Stimulated activated CD4-positive, alpha-beta T cell treated with anti-CD3 and anti-CD28 coated beads, TNF-alpha, amount 100 ng/mL, for 48 hours (primary cell): ENCODE measurements around the gene SCAMP4.
"Not testable (repeated sequence)": the region's sequence is repeated elsewhere in the genome, so short reads cannot be mapped to it uniquely, and the experiment has no call there.

Source experiments
- DNase-seq, 3 donors: peaks; one replicate each; pipeline ENCODE4 v3.0.0-alpha.2; 2020; ENCODE audit warnings: low read depth in 3 of 3

Gene SCAMP4

DNA sequence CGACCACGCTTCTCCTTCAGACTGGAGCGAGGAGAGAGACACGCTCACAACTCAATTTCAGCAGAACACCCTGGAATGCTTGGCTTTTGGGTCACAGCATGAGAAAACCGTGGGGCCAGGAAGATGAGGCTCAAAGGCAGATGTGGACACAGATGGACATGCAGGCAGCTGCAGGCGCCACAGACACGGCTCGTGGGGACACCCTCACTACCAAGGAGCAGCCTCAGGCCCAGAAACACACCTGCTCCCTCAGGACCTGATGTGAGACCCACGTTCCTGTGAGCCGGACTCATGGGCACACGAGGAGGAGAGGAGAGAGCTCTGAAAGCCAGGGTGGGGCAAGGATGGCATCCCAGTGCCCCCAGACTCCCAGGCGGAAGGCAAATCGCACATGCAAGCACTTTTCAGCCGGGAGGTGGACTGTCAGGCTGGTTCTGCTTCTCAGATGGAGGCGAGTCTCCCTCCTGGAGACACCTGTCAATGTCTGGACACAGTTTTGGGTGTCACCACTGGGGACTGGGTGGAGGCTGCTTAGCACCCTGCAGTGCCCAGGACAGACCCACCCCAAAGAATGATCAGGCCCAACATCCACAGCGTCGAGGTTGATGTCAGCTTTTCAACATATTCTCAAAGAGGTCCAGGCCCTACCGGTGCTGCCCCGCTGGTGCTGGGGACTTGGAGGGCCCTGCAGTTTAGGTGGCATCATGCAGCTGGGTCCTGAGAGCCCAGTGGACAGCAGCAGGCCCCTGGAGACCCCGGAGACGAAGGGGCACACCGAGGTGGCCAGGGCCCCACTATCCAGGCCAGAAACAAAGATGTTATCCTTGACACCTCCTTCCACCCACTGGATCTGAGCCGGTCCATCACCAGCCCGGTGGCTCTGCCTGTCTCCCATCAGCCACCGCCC, 22.2 kb upstream of the SCAMP4 start:
- no peak for DNase-seq

DNA sequence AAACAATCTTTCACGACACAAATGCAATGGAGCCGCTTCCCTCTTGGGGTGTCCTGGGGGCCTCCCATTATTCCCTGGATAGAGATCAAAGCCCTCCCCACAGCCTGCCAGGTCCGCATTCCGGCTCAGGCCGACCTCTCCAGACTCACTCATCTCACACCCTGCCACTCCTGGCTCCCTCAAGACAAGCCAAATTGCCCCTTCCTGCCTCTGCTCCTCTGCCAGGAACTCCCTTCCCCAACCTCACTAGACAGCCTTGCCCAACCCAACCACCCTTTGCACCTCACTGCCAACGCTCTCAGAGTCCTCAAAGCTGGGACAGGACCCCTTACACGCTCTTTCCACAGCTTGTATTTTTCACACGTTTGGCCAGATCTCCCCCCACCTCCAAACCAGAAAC, 21.4 kb upstream of the SCAMP4 start:
- no peak for DNase-seq

DNA sequence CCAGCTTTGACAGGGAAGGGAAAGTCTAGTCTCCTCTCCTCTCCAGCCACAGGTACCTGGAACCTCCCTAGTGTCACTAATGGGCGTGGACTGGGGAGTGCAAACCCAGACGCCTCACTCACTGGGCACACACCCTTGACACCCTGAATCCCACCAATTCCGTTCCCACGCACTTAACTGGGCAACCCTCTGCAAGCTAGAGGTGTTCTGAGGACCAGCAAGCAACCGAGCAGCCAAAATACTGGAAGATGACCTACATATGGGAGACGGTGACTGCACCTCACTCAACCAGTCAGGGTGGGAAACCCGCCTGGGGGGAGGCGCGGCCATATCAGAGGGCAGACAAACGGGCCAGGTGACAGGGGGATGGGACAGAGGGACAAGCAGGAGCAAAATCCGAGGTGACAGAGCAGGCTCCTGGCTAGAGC, 20.9 kb upstream of the SCAMP4 start:
- peak in 1 of 3 donors; percentile 57 for DNase-seq

DNA sequence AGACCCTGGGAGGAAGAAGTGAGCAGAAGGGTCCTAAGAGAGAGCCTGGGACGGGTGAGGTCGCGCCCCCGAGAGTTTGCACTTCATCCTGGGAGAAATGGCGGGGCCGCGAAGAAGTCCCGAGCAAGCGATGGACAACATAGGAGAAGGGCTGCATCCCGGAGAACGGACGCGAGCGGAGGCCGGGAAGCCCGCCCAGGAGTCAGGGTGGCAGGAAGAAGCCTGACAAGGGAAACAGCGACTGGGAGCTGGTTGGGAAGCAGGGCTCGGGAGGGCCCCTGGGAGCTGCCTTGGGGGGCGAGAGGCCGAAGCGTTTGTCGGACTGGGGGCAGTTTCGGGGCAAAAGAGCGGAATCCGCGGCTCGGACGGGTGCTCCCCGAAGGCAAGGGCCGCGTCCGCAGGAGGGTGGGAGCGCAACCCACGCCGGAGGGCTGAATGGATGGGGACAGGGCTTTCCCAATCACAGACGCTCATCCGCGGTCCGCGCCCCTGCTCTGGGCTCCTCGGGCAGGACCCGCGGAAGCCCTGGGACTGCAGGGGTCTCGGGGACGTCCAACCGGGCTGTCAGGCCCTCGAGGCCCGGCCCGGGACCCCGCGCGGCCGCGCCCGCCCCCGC, 20.4 kb upstream of the SCAMP4 start:
- no peak for DNase-seq

DNA sequence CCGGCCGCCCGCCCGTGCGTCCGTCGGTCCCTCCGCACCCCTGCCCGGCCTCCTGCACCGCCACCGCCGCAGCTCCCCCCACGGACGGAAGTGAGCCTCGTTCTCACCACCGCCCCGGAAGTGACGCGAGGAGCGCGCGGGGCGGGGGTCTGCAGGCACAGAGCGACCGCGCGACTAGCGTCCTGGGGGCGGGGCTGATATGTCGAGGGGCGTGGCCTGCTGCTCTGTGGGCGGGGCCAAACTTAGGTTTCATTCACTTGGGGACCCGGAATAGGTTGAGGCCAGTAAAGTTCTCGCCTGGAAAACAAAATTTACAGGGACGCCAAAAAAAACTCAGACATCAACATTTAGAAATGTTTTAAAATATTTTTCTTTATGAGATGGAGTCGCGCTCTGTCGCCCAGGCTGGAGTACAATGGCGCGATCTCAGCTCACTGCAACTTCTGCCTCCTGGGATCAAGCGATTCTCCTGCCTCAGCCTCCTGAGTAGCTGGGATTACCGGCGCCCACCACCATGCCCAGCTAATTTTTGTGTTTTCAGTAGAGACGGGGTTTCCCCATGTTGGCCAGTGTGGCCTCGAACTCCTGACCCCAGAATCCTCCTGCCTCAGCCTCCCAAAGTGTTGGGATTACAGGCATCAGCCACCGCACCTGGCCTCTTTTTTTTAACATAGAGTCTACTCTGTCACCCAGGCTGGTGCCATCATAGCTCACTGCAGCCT, 19.6 kb upstream of the SCAMP4 start, which contains the start of gene ABHD17A:
ABHD17A (minus strand) TSS at position 99 of the 722 bp plus-strand sequence. CDS start 3,930 bp downstream, outside the sequence.
- peak; percentile 90 to 94 (median 93) for DNase-seq

DNA sequence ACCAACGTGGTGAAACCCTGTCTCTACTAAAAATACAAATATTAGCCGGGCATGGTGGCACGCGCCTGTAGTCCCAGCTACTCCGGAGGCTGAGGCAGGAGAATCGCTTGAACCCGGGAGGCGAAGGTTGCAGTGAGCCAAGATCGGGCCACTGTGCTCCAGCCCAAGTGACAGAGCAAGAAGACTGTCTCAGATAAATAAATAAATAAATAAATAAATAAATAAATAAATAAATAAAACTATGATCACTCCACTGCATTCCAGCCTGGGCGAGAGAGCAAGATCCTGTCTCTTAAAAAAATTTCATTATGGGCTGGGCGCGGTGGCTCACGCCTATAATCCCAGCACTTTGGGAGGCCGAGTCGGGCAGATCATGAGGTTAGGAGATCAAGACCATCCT, 18.8 kb upstream of the SCAMP4 start:
- not testable (repeated sequence) for DNase-seq

DNA sequence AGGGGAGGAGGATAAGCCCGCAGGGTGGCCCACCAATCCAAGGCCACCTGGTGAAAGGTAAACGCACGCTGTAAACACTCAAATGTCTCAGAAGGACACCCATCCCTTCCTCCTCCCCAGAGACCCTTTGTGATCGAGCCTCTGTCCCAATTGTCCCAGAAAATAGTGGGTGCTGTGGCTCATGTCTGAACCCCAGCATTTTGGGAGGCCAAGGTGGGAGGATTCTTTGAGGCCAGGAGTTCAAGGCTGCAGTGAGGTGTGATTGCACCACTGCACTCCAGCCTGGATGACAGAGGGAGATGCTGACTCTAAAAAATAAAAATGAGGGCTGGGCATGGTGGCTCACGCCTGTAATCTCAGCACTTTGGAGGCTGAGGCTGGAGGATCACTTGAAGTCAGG, 16.8 kb upstream of the SCAMP4 start:
- no peak for DNase-seq

DNA sequence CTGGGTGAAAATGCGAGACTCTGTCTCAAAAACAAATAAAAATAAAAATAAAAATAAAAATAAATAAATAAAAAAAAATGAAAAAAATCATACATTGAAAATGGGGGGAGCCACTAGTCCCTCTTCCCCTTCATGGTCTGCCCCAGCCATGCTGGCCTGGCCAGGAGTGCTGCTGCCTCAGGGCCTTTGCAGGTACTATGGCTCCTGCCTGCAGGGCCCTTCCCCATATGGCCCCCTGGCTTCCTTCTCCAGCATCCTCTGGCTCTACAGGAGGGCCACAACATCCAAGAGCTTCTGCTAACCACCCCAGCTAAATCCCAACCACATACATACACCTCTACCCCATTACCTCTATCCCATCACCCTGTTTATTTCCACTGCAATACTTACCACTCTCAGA, 15.3 kb upstream of the SCAMP4 start:
- no peak for DNase-seq

DNA sequence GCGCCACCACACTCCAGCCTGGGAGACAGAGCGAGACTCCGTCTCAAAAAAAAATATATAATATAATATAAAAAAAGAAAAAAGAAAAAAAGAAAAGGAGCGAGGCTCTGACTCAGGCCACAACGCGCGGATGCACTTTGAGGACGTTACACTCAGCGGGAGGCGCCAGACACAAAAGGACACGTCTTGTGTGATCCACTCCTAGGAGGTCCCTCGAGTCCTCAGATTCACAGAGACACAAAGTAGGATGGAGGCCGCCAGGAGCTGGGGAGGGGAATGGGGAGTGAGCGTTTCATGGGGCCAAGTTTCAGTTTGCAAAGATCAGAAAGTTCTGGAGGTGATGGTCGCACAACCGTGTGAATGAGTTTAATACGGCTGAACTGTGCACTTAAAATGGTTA, 11.4 kb upstream of the SCAMP4 start:
- no peak for DNase-seq

DNA sequence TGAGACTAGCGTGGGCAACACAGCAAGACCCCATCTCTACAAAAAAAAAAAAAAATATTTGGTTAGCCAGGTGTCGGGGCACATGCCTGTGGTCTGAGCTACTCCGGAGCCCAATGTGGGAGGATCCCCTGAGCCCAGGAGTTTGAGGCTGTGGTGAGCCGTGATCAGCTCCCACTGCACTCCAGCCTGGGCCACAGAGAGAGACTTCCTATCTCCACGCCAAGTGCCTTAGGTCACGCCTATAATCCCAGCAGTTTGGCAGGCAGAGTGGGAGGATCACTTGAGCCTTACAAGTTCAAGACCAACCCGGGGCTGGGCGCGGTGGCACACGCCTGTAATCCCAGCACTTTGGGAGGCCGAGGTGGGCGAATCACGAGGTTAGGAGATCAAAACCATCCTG, 8.7 kb upstream of the SCAMP4 start:
- DNase-seq = no peak

DNA sequence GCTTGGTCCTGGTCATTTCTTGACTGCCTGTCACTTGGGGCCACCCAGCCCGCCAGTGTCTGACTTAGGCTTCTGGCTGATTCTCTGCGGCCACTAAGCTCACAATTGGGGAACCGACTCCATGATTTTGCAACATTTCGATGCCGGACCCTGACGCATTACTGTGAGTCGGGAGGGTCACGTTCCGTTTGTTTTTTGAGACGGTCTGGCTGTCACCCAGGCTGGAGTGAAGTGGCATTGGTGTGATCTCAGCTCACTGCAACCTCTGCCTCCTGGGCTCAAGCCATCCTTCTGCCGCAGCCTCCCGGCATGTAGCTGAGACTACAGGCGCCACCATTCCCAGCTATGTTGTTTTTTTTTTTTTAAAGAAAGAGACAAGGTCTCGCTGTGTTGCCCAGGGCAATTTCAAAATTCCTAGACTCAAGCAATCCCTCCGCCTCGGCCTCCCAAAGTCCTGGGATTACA, 3.2 kb upstream of the SCAMP4 start:
- DNase-seq = no peak

DNA sequence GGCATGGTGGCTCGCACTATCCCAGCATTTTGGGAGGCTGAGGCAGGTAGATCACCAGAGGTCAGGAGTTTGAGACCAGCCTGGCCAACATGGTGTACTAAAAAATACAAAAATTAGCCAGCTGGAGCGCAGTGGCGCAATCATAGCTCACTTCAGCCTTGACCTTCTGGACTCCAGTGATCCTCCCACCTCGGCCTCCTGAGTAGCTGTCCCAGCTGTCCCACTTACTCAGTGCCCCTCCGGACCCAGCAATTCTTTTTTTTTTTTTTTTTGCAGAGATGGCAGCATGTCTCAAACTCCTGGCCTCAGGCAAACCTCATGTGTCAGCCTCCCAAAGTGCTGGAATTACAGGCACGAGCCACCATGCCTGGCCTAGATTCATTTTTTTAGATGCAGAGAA, 2.3 kb upstream of the SCAMP4 start:
- no peak for DNase-seq

DNA sequence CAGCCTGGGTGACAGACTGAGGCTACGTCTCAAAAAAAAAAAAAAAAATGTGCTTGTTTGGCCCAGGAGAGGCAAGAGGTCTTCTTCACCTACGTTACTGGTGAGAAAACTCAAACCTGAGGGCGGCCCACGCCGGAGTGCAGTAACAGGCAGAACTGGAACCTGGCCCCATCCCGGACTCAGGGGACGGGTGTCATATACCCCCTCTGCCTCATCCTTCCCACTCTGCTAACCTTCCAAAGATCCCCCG, 414 bp upstream of the SCAMP4 start:
- DNase-seq = no peak

DNA sequence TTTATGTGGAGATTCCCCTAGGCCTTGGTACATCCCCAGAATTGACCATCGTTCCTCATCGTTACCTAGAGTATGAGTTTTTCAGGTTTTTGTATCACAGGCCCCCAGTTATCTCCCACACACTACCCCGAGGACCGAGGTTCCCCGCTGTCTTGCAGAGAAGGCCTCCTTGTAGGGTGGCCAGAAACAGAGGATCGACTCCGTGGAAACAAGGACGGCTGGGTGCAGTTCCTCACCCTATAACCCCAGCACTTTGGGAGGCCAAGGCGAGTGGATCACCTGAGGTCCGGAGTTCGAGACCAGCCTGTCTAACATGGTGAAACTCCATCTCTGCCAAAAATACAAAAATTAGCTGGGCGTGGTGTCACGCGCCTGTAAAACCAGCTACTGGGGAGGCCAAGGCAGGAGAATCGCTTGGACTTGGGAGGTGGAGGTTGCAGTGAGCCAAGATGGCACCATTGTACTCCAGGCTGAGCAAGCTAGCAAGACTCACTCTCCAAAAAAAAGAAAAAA, 720 bp downstream of the SCAMP4 start:
- no peak for DNase-seq

DNA sequence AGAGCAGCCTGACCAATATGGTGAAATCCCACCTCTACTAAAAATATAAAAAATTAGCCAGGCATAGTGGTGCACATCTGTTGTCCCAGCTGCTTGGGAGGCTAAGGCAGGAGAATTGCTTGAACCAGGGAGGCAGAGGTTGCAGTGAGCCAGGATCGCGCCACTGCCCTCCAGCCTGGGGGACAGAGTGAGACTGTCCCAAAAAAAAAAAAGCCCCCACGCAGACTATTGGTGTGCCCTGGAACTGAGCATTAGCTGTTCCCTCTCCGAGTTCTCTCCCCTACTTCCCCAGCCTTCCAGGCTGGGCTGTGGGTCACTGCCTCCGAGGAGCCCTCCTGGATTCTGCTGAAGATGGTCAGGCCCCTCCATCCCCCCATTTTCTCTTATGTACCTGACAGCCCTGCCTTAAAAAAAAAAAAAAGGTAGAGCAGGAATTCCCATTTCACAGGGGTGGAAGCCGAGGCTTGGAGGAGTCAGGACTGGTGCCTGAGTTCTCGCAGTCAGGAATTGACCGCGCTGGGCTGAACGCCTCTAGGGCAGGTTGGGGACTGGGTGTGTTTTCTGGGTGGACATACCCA, 1.9 kb downstream of the SCAMP4 start:
- DNase-seq = no peak

DNA sequence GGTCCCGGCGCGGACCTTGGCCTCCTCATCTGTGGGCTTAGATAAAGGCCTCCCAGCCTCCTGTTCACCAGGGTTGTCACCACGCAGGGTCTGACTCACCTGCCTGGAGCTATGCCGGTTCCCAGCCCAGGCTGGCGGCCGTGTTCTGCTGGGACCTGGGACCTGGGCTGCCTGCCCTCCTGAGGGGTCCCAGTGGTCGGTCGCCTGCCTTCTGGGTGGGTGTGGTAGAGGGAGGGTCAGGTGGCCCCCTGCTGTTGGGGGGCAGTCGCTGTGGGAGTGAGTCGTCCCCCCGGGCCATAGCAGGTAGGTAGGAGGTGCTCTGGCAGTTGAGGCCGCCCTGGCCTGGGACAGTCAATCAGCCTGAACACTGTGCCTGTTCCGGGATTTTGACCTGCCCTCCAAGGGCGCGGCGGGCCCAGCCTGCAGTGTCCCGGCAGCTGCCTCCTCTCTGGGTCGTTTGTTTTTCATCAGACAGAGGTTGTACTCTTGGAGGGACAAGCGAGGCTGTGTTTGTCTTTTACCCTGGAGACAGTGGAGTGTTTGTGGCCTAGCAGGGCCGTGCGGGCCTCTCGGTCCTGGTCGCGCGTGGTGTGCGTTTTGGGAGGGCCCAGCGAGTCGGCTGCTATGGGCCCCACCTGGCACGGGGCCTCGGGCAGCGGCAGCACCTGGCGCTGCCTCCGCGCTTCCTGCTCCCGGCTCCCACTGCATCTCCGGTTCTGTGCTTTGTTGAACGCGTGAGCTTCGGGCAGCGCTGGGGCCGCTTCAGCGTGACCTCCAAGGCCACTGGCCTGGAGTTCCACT, 2.6 kb downstream of the SCAMP4 start:
- no peak for DNase-seq

DNA sequence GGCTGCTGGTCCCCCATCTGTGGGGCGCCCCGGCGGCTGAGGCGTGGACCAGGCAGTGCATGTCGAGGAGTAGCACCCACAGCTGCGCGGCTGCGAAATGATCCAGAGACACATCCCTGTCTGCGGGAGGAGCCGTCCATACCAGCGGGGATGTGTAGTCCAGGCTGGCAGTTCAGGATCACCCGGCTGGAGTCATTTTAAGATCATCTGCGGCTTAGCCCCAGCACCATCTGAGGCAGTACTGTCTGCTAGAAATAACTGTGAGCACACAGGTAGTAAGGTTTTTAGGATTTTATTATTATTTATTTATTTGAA, 3.1 kb downstream of the SCAMP4 start:
- DNase-seq = no peak

DNA sequence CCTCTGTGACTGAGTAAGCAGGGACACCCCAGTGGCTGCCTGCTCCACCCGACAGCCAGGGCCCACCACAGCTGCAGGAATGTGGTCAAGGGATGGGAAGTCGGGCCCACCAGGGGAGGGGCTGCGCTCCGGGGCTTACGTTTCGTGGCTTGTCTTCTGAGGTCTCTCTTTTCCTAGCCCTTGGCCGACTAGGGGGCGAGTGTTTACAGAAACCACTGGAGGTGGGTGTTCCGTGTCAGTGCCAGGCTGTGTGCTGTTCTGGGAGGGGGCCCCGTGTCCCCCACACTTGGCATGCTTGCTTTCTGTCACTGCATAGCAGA, 4.5 kb downstream of the SCAMP4 start:
- DNase-seq = no peak

DNA sequence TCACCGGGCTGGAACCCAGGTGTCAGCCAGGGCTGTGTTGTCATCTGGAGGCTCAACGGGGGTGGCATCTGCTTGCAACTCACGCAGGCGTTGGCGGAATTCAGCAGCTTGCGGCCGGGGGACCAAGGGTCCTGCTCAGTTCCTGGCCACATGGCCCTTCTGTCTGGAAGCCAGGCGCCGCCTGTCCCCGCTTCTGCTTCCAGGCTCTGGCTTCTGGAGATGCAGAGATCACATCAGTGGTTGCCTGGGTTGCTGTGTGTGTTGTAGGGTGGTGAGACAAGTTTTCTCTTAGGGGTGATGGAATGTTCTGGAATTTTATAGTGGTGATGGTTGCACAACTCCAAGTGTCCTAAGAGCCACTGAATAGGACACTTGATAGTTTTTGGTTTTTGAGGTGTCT, 5.0 kb downstream of the SCAMP4 start:
- DNase-seq = no peak

DNA sequence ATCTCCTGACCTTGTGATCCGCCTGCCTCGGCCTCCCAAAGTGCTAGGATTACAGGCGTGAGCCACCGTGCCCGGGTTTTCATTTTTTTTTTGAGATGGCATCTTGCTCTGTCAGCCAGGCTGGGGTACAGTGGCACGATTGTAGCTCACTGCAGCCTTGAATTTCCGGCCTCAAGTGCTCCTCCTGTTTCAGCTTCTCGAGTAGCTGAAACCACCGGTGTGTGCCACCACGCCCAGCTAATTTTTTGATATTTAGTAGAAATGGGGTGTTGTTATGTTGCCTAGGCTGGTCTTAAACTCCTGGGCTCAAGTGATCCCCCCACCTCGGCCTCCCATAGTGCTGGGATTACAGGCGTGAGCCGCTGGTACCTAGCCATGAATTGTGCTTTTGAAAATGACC, 5.9 kb downstream of the SCAMP4 start:
- DNase-seq = no peak

DNA sequence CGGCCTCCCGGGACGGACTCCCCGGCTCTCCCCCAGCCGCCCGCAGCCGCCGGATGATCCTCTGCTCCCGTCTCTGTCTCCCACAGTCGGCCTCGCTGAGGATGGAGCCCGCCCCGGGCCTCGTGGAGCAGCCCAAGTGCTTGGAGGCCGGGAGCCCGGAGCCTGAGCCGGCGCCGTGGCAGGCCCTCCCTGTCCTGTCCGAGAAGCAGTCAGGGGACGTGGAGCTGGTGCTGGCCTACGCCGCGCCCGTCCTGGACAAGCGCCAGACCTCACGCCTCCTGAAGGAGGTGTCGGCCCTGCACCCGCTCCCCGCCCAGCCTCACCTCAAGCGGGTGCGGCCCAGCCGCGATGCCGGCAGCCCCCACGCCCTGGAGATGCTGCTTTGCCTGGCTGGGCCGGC, 6.8 kb downstream of the SCAMP4 start:
- no peak for DNase-seq
